GM10248 (cell line): ENCODE data around the gene WDFY4.

ENCODE experiments used
- CTCF ChIA-PET: fragments of 300-600 bp; sonication (Branson Sonifier 250); formaldehyde crosslinking; extraction: SDS; loops from one replicate; lab custom pipeline; 2021; ENCODE audit warnings: antibody characterized with exemption; lab: Yijun Ruan, JAX
- POLR2A ChIA-PET: fragments of 350-650 bp; sonication (Branson Sonifier 250); formaldehyde crosslinking; extraction: SDS; loops from one replicate; lab custom pipeline; 2020; ENCODE audit warnings: antibody characterized with exemption; lab: Yijun Ruan, JAX
- DNase-seq: peaks from one replicate; pipeline ENCODE4 v3.0.0; 2012; ENCODE audit errors: extremely low spot score
- CTCF ChIP-seq: IDR thresholded peaks from 2 replicates; pipeline ENCODE4 v1.5.1; 2012; ENCODE audit warnings: mild to moderate bottlenecking, low read depth; ENCODE audit errors: extremely low read depth, missing control alignments, control extremely low read depth

The WDFY4 gene

GRCh38 chr10:48807791-48808470 is 123.3 kb downstream of the WDFY4 start:
- no peak for TF ChIP-seq CTCF
- ChIA-PET CTCF (interaction anchor here (1.2 to 1.7 kb wide), 2 partner anchors 13 to 150 kb away, joined by 4 to 6 read pairs; no protein-coding TSS in a partner anchor), POLR2A (no interaction called here)
- DNase-seq, result no peak

DNA sequence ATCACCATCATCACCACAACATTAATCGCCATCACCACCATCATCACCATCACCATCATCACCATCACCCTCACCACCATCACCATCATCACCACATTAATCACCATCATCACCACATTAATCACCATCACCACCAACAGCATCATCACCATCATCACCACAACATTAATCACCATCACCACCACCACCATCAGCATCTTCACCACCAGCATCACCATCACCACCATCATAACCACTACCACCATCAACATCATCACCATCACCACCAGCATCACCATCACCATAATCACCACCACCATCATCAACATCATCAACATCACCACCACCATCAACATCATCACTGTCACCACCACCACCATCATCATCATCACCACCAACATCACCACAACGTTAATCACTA is 124.6 kb downstream of the WDFY4 start:
- POLR2A ChIA-PET, result no interaction called here
- no peak for TF ChIP-seq CTCF
- DNase-seq, result no peak
- CTCF ChIA-PET, result no interaction called here

- CTCF ChIA-PET, result interaction anchor here (1.1 to 3.2 kb wide), 3 partner anchors 9 to 155 kb away, joined by 3 to 9 read pairs (median 3); no protein-coding TSS in a partner anchor
- POLR2A ChIA-PET, result no interaction called here
- TF ChIP-seq CTCF, result no peak
- no peak for DNase-seq
Measured at GRCh38 chr10:48811461-48811860, 126.8 kb downstream of the WDFY4 start.

GRCh38 chr10:48811917-48812316 is 127.2 kb downstream of the WDFY4 start:
- no peak for DNase-seq
- ChIA-PET CTCF (interaction anchor here (1.5 to 3.2 kb wide), 2 partner anchors 9 to 156 kb away, joined by 3 to 9 read pairs; no protein-coding TSS in a partner anchor), POLR2A (no interaction called here)
- no peak for TF ChIP-seq CTCF

DNA sequence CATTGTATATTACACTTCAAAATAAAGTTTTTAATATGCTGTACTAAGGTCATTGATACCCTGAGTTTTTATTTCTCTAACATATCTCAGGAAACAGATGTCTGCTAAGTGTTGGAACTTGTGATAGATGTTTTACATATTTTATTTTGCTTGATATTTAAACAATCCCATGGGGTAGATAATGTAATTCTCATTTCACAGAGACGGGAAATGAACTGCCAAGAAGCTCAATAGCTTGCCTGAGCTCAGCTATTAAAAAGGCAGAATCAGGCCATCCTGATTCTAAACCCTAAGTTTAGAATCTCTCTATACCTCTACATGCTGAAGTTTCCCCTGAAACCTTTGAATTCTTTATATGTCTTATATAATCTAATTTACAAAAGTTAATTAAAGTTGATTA is 128.6 kb downstream of the WDFY4 start:
- CTCF ChIA-PET, result interaction anchor here (1.3 to 3.2 kb wide), 2 partner anchors 11 to 154 kb away, joined by 3 to 9 read pairs; no protein-coding TSS in a partner anchor
- no peak for DNase-seq
- TF ChIP-seq CTCF, result no peak
- POLR2A ChIA-PET, result no interaction called here

- ChIA-PET POLR2A (no interaction called here), CTCF (interaction anchor here (1.0 to 3.2 kb wide), 3 partner anchors 11 to 155 kb away, joined by 3 to 9 read pairs (median 3); no protein-coding TSS in a partner anchor)
- no peak for TF ChIP-seq CTCF
- DNase-seq, result no peak
Measured at GRCh38 chr10:48813825-48814224, 129.2 kb downstream of the WDFY4 start.
